HepG2 (cell line): ENCODE measurements around the gene SECTM1. TPM values are rescaled to one million over a fixed set of nuclear protein-coding genes. Genes with fewer than 3 reads are reported as not detected.

Source experiments
- ATAC-seq: fragments of 200-7000 bp; cut with Tn5 transposase; 3 replicates; pipeline ENCODE4 v1.9.1; 2020; ENCODE audit warnings: mild to moderate bottlenecking, moderate library complexity
- BruUV-seq: library from RNA; stranded (reverse); fragments of 400-500 nt; replicated peaks from 2 replicates; lab custom pipeline; 2021; lab: Mats Ljungman, UMichigan
- CTCF ChIA-PET: fragments of 300-600 bp; formaldehyde crosslinking; extraction: SDS; loops from one replicate; lab custom pipeline; 2021; ENCODE audit warnings: low total read pairs, inconsistent platforms, low intra/inter-chr PET ratio; lab: Yijun Ruan, JAX
- POLR2A ChIA-PET: fragments of 350-600 bp; sonication (Branson Sonifier 250); formaldehyde crosslinking; loops from one replicate; lab custom pipeline; 2020; ENCODE audit warnings: antibody characterized with exemption, inconsistent platforms; lab: Yijun Ruan, JAX
- DNase-seq: peaks from one replicate; pipeline ENCODE4 v3.0.0-alpha.2; 2015; ENCODE audit warnings: low spot score
- FAIRE-seq: peaks from 3 replicates; lab custom pipeline; 2011; peaks lifted over from hg19 to GRCh38; lab: Jason Lieb, UNC
- H2AFZ ChIP-seq: one replicate; pipeline ENCODE4 v1.6.1; 2011; ENCODE audit warnings: low read length, inconsistent platforms
- H3K27ac ChIP-seq: fragments of 300-600 bp; 3 replicates; pipeline ENCODE4 v1.8.0; 2011; ENCODE audit warnings: mixed run types, mild to moderate bottlenecking, mixed read lengths, low read length, inconsistent platforms; ENCODE audit not compliant: insufficient read depth; ENCODE audit errors: extremely low read length
- H3K27me3 ChIP-seq, 2 experiments: fragments of 200-600 bp in 1 of 2; 2 replicates in 1 of 2; 3 replicates in 1 of 2; pipeline versions ENCODE4 v1.6.0 to v1.8.0; 2011; ENCODE audit warnings: low read length in 2 of 2, mild to moderate bottlenecking in 2 of 2, moderate library complexity in 2 of 2, inconsistent platforms in 1 of 2; ENCODE audit not compliant: insufficient read depth in 2 of 2, control insufficient read depth in 1 of 2
- H3K36me3 ChIP-seq, 2 experiments: fragments of 200-600 bp in 1 of 2; replicated peaks in 1 of 2; 2 replicates in 1 of 2; 3 replicates in 1 of 2; pipeline versions ENCODE4 v1.5.1 to v1.8.0; 2011; ENCODE audit warnings: low read length in 2 of 2, inconsistent platforms in 1 of 2; ENCODE audit not compliant: insufficient read depth in 2 of 2, control insufficient read depth in 1 of 2
- H3K4me1 ChIP-seq: 2 replicates; pipeline ENCODE4 v1.5.1; 2012; ENCODE audit warnings: low read length, inconsistent platforms; ENCODE audit not compliant: insufficient read depth
- H3K4me2 ChIP-seq: 2 replicates; pipeline ENCODE4 v1.6.0; 2011; ENCODE audit warnings: low read depth, low read length, inconsistent platforms
- H3K4me3 ChIP-seq, 3 experiments: fragments of 200-600 bp in 1 of 3; sonication (generic), shearing (Covaris generic) in 1 of 3; replicated peaks in 1 of 3; 2 replicates each; pipeline ENCODE4 v1.5.1; 2011 to 2016; ENCODE audit warnings: low read length in 3 of 3, inconsistent platforms in 2 of 3, low read depth in 2 of 3, mild to moderate bottlenecking in 2 of 3, control low read depth in 1 of 3, mixed read lengths in 1 of 3; ENCODE audit not compliant: insufficient read depth in 1 of 3
- H3K79me2 ChIP-seq: one replicate; pipeline ENCODE4 v1.6.1; 2011; ENCODE audit warnings: low read length, inconsistent platforms; ENCODE audit not compliant: insufficient read depth
- H3K9ac ChIP-seq: 2 replicates; pipeline ENCODE4 v1.6.0; 2011; ENCODE audit warnings: mild to moderate bottlenecking, low read depth, low read length, inconsistent platforms; ENCODE audit not compliant: insufficient read depth
- H3K9me3 ChIP-seq: 2 replicates; pipeline ENCODE4 v1.5.1; 2012; ENCODE audit warnings: mild to moderate bottlenecking, low read length
- H4K20me1 ChIP-seq: 2 replicates; pipeline ENCODE4 v1.6.0; 2011; ENCODE audit warnings: inconsistent platforms, mild to moderate bottlenecking, low read length, moderate library complexity; ENCODE audit not compliant: insufficient read depth
- BHLHE40 ChIP-seq: IDR thresholded peaks from 2 replicates; pipeline ENCODE4 v1.6.1; 2011; ENCODE audit warnings: low read length, improper control_type of control experiment
- FOSL1 ChIP-seq: sonication (generic); formaldehyde crosslinking; IDR thresholded peaks from 2 replicates; pipeline ENCODE4 v1.9.0; 2021; ENCODE audit warnings: missing genetic modification reagents, borderline replicate concordance
- NFIB ChIP-seq: sonication (generic); formaldehyde crosslinking; IDR thresholded peaks from 2 replicates; pipeline ENCODE4 v1.9.0; 2021; ENCODE audit warnings: missing genetic modification reagents, mild to moderate bottlenecking, borderline replicate concordance
- SIN3A ChIP-seq: IDR thresholded peaks from 2 replicates; pipeline ENCODE4 v1.6.1; 2011; ENCODE audit warnings: low read depth, mild to moderate bottlenecking, control low read depth, low read length, borderline replicate concordance
- SMAD1 ChIP-seq: sonication (generic); formaldehyde crosslinking; IDR thresholded peaks from 2 replicates; pipeline ENCODE4 v1.4.0; 2020; ENCODE audit warnings: missing genetic modification reagents, low read depth, mild to moderate bottlenecking, borderline replicate concordance
- ZNF276 ChIP-seq: sonication (generic); formaldehyde crosslinking; IDR thresholded peaks from 2 replicates; pipeline ENCODE4 v1.4.0; 2020; ENCODE audit warnings: mild to moderate bottlenecking, low read depth, missing genetic modification reagents
- ZNF446 ChIP-seq: sonication (generic); formaldehyde crosslinking; IDR thresholded peaks from 2 replicates; pipeline ENCODE4 v1.5.0; 2020; ENCODE audit warnings: mild to moderate bottlenecking, missing genetic modification reagents
- ZNF558 ChIP-seq: sonication (generic); formaldehyde crosslinking; IDR thresholded peaks from 2 replicates; pipeline ENCODE4 v1.9.0; 2022; ENCODE audit warnings: mild to moderate bottlenecking, missing genetic modification reagents, borderline replicate concordance
- WGBS: methylation state at CpG from one replicate; pipeline ENCODE4 v1.1.6; 2017; ENCODE audit warnings: low lambda C conversion rate; 5-methylcytosine and 5-hydroxymethylcytosine counted together
- in situ Hi-C: cut with HindIII; loops from 2 replicates; pipeline ENCODE4 v1.10.0; 2017; ENCODE audit warnings: low pct_unique_long_range_greater_than_20kb; ENCODE audit not compliant: extremely low pct_ligation_motif_present
- intact Hi-C: fragments of 100-400 bp; cut with micrococcal nuclease; formaldehyde crosslinking; loops from one replicate; pipeline ENCODE4 v1.10.0; 2022; ENCODE audit not compliant: unreplicated experiment
- polyA plus RNA-seq, 8 experiments: library from polyadenylated mRNA; depleted of rRNA in 3 of 8; stranded (reverse) in 7 of 8; unstranded in 1 of 8; fragments of >200 nt; fragmentation: Illumina TruSeq in 4 of 8; extraction: Trizol in 4 of 8; gene quantifications; 2 replicates each; pipeline versions ENCODE4 v1.2.1 to v1.2.3, GENCODE V29; 2011 to 2016; ENCODE audit warnings: low read depth in 4 of 8, missing spikeins in 1 of 8, mixed read lengths in 1 of 8; ENCODE audit not compliant: insufficient read depth in 1 of 8
- total RNA-seq, 5 experiments: library from RNA; depleted of rRNA; stranded (reverse); fragments of >200 nt; fragmentation: Illumina TruSeq; extraction: Trizol; gene quantifications; 2 replicates each; pipeline ENCODE4 v1.2.3, GENCODE V29; 2016; ENCODE audit warnings: low read depth in 1 of 5
- TF ChIP-seq, protein P1 (sequence below): sonication (generic); formaldehyde crosslinking; IDR thresholded peaks from 2 replicates; pipeline ENCODE4 v1.5.1; 2020; ENCODE audit warnings: mild to moderate bottlenecking, missing genetic modification reagents, borderline replicate concordance
- TF ChIP-seq, protein P2 (sequence below): sonication (generic); formaldehyde crosslinking; IDR thresholded peaks from 2 replicates; pipeline ENCODE4 v1.4.0; 2020; ENCODE audit warnings: missing genetic modification reagents
- TF ChIP-seq, protein P3 (sequence below): sonication (generic); formaldehyde crosslinking; conservative IDR thresholded peaks from 2 replicates; pipeline ENCODE4 v1.5.0; 2020; ENCODE audit warnings: missing genetic modification reagents

Gene SECTM1
- total and polyA plus RNA-seq, 2 of the 13 experiments (the other 11 are each of a cell fraction or from before 2014, with no cell fraction given), result 3.5 to 5.3 TPM

GRCh38 chr17:82328141-82328993, 5.2 kb downstream of the SECTM1 start:
- Histone ChIP-seq H2AFZ (no peak overlapping the region), H4K20me1 (no peaks in the 10 kb centered on the region), H3K4me1 (peaks cover 97% of the 10 kb centered on the region), H3K27ac (peak overlapping the region; percentile 83), H3K27me3 (no peaks in the 10 kb centered on the region), H3K9ac (peak overlapping the region; percentile 71), H3K4me3 (peak overlapping the region in 2 of 3 experiments; percentile 33 to 61; a peak in 4 of 6 replicates), H3K36me3 (no peaks in the 10 kb centered on the region), H3K79me2 (peaks cover 4% of the 10 kb centered on the region), H3K9me3 (no peaks in the 10 kb centered on the region), H3K4me2 (peak overlapping the region; percentile 81)
- BruUV-seq, result TSS peak; percentile 83
- ATAC-seq (peak; percentile 47), DNase-seq (peak; percentile 87), FAIRE-seq (peak; percentile 99)
- in situ Hi-C loops, result no loop called here
- WGBS, result 6% methylated on average over 24 of the region's 28 CpGs
- POLR2A ChIA-PET, result interaction anchor here (0.9 to 20.8 kb wide), 10 partner anchors 9 to 123 kb away, joined by 3 to 270 read pairs (median 14); partner anchors contain the start of genes CD7 and CSNK1D
- CTCF ChIA-PET, result no interaction called here
- intact Hi-C loops, result no loop called here
- peak; percentile 31; the same call in 1 of the 2 replicates for TF ChIP-seq SIN3A
- TF ChIP-seq ZNF558, result peak; percentile 69; the same call in 1 of the 2 replicates
- no peak for TF ChIP-seq SMAD1 (CRISPR knock-in tag)
- peak; percentile 96 for TF ChIP-seq BHLHE40
- TF ChIP-seq ZNF446 (CRISPR knock-in tag), result 0 out of 2 replicates have a peak, but pooled peaks have one; percentile 55
- TF ChIP-seq NFIB (CRISPR knock-in tag), result no peak
- TF ChIP-seq, protein P1, sequence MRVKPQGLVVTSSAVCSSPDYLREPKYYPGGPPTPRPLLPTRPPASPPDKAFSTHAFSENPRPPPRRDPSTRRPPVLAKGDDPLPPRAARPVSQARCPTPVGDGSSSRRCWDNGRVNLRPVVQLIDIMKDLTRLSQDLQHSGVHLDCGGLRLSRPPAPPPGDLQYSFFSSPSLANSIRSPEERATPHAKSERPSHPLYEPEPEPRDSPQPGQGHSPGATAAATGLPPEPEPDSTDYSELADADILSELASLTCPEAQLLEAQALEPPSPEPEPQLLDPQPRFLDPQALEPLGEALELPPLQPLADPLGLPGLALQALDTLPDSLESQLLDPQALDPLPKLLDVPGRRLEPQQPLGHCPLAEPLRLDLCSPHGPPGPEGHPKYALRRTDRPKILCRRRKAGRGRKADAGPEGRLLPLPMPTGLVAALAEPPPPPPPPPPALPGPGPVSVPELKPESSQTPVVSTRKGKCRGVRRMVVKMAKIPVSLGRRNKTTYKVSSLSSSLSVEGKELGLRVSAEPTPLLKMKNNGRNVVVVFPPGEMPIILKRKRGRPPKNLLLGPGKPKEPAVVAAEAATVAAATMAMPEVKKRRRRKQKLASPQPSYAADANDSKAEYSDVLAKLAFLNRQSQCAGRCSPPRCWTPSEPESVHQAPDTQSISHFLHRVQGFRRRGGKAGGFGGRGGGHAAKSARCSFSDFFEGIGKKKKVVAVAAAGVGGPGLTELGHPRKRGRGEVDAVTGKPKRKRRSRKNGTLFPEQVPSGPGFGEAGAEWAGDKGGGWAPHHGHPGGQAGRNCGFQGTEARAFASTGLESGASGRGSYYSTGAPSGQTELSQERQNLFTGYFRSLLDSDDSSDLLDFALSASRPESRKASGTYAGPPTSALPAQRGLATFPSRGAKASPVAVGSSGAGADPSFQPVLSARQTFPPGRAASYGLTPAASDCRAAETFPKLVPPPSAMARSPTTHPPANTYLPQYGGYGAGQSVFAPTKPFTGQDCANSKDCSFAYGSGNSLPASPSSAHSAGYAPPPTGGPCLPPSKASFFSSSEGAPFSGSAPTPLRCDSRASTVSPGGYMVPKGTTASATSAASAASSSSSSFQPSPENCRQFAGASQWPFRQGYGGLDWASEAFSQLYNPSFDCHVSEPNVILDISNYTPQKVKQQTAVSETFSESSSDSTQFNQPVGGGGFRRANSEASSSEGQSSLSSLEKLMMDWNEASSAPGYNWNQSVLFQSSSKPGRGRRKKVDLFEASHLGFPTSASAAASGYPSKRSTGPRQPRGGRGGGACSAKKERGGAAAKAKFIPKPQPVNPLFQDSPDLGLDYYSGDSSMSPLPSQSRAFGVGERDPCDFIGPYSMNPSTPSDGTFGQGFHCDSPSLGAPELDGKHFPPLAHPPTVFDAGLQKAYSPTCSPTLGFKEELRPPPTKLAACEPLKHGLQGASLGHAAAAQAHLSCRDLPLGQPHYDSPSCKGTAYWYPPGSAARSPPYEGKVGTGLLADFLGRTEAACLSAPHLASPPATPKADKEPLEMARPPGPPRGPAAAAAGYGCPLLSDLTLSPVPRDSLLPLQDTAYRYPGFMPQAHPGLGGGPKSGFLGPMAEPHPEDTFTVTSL (CRISPR knock-in tag), result peak; percentile 71; the same call in 1 of the 2 replicates
- TF ChIP-seq, protein P2, sequence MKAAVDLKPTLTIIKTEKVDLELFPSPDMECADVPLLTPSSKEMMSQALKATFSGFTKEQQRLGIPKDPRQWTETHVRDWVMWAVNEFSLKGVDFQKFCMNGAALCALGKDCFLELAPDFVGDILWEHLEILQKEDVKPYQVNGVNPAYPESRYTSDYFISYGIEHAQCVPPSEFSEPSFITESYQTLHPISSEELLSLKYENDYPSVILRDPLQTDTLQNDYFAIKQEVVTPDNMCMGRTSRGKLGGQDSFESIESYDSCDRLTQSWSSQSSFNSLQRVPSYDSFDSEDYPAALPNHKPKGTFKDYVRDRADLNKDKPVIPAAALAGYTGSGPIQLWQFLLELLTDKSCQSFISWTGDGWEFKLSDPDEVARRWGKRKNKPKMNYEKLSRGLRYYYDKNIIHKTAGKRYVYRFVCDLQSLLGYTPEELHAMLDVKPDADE (CRISPR knock-in tag), result no peak
- TF ChIP-seq ZNF276 (CRISPR knock-in tag), result peak; percentile 93; the same call in 1 of the 2 replicates
- TF ChIP-seq FOSL1 (CRISPR knock-in tag), result no peak
- TF ChIP-seq, protein P3, sequence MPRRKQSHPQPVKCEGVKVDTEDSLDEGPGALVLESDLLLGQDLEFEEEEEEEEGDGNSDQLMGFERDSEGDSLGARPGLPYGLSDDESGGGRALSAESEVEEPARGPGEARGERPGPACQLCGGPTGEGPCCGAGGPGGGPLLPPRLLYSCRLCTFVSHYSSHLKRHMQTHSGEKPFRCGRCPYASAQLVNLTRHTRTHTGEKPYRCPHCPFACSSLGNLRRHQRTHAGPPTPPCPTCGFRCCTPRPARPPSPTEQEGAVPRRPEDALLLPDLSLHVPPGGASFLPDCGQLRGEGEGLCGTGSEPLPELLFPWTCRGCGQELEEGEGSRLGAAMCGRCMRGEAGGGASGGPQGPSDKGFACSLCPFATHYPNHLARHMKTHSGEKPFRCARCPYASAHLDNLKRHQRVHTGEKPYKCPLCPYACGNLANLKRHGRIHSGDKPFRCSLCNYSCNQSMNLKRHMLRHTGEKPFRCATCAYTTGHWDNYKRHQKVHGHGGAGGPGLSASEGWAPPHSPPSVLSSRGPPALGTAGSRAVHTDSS (CRISPR knock-in tag), result no peak
